GM06990 (cell line): ENCODE data around the gene LAMB3.

Experiments used
- DNase-seq: peaks from one replicate; pipeline ENCODE4 v3.0.0-alpha.2; 2011; ENCODE audit not compliant: insufficient read length; ENCODE audit errors: extremely low read depth
- H3K27me3 ChIP-seq: replicated peaks from 2 replicates; pipeline ENCODE4 v1.6.0; 2011; ENCODE audit warnings: low read length; ENCODE audit not compliant: control insufficient read depth, insufficient read depth
- H3K36me3 ChIP-seq: 2 replicates; pipeline ENCODE4 v1.5.1; 2011; ENCODE audit warnings: low read length; ENCODE audit not compliant: control insufficient read depth, insufficient read depth
- H3K4me3 ChIP-seq: replicated peaks from 2 replicates; pipeline ENCODE4 v1.5.1; 2011; ENCODE audit warnings: low read depth, mild to moderate bottlenecking, control low read depth, low read length
- CTCF ChIP-seq: IDR thresholded peaks from 2 replicates; pipeline ENCODE4 v1.5.1; 2011; ENCODE audit warnings: low read length, control low read depth, mild to moderate bottlenecking, inconsistent platforms; ENCODE audit not compliant: insufficient read depth, poor library complexity, severe bottlenecking

LAMB3 gene

DNA sequence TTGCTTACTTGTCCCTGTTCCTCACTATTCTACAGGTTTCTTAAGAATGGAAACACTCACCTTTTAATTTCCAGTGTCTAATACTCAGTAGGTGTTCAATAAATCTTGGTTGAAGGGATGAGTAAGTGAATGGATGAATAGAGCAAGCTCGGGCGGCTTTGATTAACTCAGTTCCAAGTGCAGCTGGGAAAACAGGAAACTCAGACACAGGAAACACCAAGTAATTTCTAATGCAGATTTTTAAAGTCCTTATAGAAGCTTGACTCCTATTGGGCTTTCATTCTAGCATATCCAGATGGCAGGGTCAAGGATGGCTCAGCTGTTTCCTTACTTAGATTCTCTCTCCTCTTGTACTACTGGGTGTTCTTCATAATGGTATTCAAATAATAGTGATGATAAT, 54.7 kb downstream of the LAMB3 start:
- Histone ChIP-seq H3K27me3 (peaks cover 2% of the 10 kb centered on the region; the same call in 1 of the 2 replicates), H3K4me3 (no peak overlapping the region), H3K36me3 (no peaks in the 10 kb centered on the region)
- DNase-seq: no peak
- no peak for TF ChIP-seq CTCF

DNA sequence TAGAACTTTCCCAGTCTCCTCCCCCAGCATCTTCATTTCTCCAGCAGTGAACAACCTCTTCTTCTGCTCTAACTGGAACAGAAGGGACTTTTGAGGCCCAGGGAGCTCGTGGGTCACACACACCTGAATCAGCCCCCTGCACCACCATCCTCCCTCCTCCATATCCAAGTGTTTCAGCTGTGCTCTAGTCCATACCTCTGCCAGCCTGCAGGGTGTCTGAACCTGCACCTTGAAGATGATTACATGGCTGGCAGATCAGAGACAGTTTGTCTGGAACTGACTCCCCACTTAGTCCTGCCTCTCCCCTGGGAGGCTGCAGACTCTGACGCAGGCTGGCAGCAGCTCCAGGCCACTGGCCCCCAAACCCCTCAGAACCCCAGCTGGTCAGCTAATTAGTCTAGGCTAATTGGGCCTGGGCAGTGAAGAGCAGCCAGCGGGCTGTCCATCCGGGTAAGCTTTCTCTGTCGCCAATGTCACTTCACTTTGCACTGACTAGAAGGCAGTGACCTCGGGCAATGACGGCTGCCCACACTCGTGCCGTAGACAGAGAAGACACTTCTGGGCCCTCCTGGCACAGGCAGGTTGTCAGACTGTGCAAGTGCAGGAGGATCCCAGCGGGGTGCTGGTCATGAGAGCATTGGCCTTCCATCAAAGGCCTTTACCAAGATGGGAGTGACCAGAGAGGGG, 56.5 kb downstream of the LAMB3 start:
- DNase-seq: no peak
- H3K4me3 ChIP-seq: no peak overlapping the region
- TF ChIP-seq CTCF: no peak
- peaks cover 2% of the 10 kb centered on the region; the same call in 1 of the 2 replicates for H3K27me3 ChIP-seq
- H3K36me3 ChIP-seq: no peaks in the 10 kb centered on the region

- Histone ChIP-seq H3K4me3 (no peak overlapping the region), H3K36me3 (no peaks in the 10 kb centered on the region), H3K27me3 (no peaks in the 10 kb centered on the region; the same call in 1 of the 2 replicates)
- DNase-seq: no peak
- TF ChIP-seq CTCF: no peak
Observed at GRCh38 chr1:209595028-209595427, 57.2 kb downstream of the LAMB3 start.

GRCh38 chr1:209594440-209594839, 57.8 kb downstream of the LAMB3 start:
- no peak for TF ChIP-seq CTCF

DNA sequence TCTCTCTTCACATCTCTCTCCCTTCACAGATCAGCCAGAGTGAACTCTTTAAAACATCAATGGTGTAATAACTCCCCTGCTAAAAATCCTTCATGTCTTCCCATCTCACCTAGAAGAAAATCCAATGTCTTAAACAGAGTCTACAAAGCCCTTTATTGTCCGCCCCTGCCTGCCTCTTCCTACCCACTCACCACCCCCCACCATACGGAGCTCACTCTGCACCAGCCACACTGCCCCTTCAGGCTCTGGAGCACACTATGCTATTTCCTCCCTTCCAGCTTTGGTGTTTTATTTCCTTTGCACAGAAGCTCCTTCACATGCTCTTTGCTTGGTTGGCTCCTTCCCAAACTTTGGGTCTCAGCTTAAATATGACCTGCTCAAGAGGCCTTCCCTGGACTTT, 58.5 kb downstream of the LAMB3 start:
- Histone ChIP-seq H3K4me3 (no peak overlapping the region), H3K36me3 (no peaks in the 10 kb centered on the region), H3K27me3 (no peaks in the 10 kb centered on the region; the same call in none of the 2 replicates)
- TF ChIP-seq CTCF: no peak
- DNase-seq: no peak

More at GRCh38 chr1:209594440-209594839, 57.8 kb downstream of the LAMB3 start:
- no peak for DNase-seq
- Histone ChIP-seq H3K36me3 (no peaks in the 10 kb centered on the region), H3K4me3 (no peak overlapping the region), H3K27me3 (no peaks in the 10 kb centered on the region; the same call in 1 of the 2 replicates)
